ENCODE data around the gene ZNF808. TPM values are rescaled to one million over a fixed set of nuclear protein-coding genes. Genes with fewer than 3 reads are reported as not detected.

The ZNF808 gene
- 15.3 and 28.3 TPM in 2 replicates for total RNA-seq

GRCh38 chr19:52527134-52527955, at the start of gene ZNF808:
TSS of gene ZNF808 (plus strand) at chr19:52527668. CDS start at chr19:52543285, 15,617 bp downstream.

GRCh38 chr19:52570000-52570861, 42.8 kb downstream of the ZNF808 start, which contains the start of gene ZNF701:
TSS of gene ZNF701 (plus strand) at chr19:52570287. CDS start at chr19:52574148, 3,861 bp downstream.

Other genes with a start within 250 kb of the ZNF808 start
- gene ZNF480, start 230.5 kb upstream of the ZNF808 start, total RNA-seq = 3.5 and 3.9 TPM in 2 replicates
- 0.97 and 1.4 TPM in 2 replicates for gene ZNF610, start 191.4 kb upstream of the ZNF808 start, total RNA-seq
- gene ZNF880, start 157.7 kb upstream of the ZNF808 start, total RNA-seq = 12.3 and 17.5 TPM in 2 replicates
- gene ZNF528, start 129.8 kb upstream of the ZNF808 start, total RNA-seq = 6.2 and 8.2 TPM in 2 replicates
- gene ZNF534, start 98.5 kb upstream of the ZNF808 start, total RNA-seq = not detected in 2 replicates
- gene ZNF578, start 74.1 kb upstream of the ZNF808 start, total RNA-seq = 0.30 and 1.6 TPM in 2 replicates
- 10.9 and 14.9 TPM in 2 replicates for gene ZNF701, start 42.6 kb downstream of the ZNF808 start, total RNA-seq
- gene ZNF83, start 110.7 kb downstream of the ZNF808 start, total RNA-seq = 45.5 and 70.5 TPM in 2 replicates
- 7.1 and 8.8 TPM in 2 replicates for gene ZNF611, start 207.4 kb downstream of the ZNF808 start, total RNA-seq

Data from epithelial cell of umbilical artery (primary cell).